Esophagus muscularis mucosa (tissue), 4 donors: ENCODE results near the gene AHCYL2.

Experiments
- EP300 ChIP-seq: sonication (generic); formaldehyde crosslinking; IDR thresholded peaks from one replicate; pipeline ENCODE4 v1.6.1; 2017; ENCODE audit warnings: antibody characterized with exemption
- POLR2A ChIP-seq: fragments of 450-650 bp; IDR thresholded peaks from one replicate; pipeline ENCODE4 v1.6.1; 2017; ENCODE audit warnings: antibody characterized with exemption, moderate library complexity, mild to moderate bottlenecking, low read depth
- TF ChIP-seq, protein P1 (sequence below), 3 experiments: fragments of 200-600 bp in 2 of 3; fragments of 450-650 bp in 1 of 3; sonication (generic) in 2 of 3; IDR thresholded peaks; one replicate each; pipeline ENCODE4 v1.5.1; 2017 to 2019; ENCODE audit warnings: antibody characterized with exemption in 3 of 3, mild to moderate bottlenecking in 2 of 3, moderate library complexity in 1 of 3

DNA sequence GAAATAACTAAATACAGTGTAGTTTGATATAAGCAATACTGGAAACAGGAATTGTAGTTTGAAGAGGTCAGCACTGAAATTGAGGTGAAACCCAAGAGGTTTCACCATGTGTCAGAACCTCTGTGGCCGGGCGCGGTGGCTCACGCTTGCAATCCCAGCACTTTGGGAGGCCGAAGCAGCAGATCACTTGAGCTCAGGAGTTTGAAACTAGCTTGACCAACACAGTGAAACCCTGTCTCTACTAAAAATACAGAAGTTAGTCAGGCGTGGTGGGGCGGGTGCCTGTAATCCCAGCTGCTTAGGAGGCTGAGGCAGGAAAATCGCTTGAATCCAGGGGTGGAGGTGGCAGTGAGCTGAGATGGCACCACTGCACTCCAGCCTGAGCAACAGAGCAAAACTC is 13.7 kb downstream of the AHCYL2 start:
- TF ChIP-seq, protein P1, sequence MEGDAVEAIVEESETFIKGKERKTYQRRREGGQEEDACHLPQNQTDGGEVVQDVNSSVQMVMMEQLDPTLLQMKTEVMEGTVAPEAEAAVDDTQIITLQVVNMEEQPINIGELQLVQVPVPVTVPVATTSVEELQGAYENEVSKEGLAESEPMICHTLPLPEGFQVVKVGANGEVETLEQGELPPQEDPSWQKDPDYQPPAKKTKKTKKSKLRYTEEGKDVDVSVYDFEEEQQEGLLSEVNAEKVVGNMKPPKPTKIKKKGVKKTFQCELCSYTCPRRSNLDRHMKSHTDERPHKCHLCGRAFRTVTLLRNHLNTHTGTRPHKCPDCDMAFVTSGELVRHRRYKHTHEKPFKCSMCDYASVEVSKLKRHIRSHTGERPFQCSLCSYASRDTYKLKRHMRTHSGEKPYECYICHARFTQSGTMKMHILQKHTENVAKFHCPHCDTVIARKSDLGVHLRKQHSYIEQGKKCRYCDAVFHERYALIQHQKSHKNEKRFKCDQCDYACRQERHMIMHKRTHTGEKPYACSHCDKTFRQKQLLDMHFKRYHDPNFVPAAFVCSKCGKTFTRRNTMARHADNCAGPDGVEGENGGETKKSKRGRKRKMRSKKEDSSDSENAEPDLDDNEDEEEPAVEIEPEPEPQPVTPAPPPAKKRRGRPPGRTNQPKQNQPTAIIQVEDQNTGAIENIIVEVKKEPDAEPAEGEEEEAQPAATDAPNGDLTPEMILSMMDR (IDR thresholded peaks at IDR 0.05), result no peak
- no peak for TF ChIP-seq POLR2A
- TF ChIP-seq EP300, result no peak
